ENCODE data around the gene CAB39.
"Not testable (repeated sequence)": the region's sequence is repeated elsewhere in the genome, so short reads cannot be mapped to it uniquely, and the experiment has no call there.

Gene CAB39

DNA sequence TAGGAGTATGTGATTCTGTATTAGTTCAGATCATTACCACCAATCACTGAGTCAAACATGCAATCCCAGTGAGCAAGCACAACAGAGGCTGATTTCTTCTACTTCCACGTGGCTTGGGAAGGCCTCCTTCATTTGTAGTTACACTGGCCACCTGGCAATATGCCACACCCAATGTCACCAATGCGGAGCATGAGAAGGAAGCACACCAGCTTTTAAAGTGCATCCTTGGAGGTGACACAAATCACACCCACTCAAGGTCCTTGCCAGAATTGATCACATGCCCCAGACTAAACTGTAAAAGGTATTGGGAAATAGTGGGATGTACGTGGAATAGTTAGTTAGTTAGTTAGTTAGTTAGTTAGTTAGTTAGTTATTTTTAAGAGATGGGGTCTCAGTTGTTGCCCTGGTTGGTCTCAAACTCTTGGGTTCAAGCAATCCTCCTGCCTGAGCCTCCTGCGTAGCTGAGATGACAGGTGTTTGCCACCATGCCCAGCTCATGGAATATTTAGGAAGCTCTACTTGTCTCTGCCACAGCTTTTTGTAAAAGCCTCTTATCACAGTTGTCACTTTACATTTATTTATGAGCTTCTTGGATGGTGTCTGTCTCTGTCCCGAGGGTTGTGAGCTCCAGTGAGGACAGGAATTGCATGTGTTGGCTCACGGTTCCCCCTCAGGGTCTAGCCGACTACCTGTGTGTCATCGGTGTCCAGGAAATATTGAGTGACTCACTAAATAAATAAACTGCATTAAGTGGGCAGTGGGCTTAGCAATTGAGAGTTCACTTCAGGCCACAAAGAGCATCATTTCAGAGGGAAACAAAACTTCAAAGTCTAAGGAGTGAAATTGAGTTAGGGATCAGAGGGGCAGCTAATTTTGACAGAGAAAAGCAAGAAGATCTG is 28.1 kb upstream of the CAB39 start:
- no peak for DNase-seq (ENCODE audit: low spot score)

DNA sequence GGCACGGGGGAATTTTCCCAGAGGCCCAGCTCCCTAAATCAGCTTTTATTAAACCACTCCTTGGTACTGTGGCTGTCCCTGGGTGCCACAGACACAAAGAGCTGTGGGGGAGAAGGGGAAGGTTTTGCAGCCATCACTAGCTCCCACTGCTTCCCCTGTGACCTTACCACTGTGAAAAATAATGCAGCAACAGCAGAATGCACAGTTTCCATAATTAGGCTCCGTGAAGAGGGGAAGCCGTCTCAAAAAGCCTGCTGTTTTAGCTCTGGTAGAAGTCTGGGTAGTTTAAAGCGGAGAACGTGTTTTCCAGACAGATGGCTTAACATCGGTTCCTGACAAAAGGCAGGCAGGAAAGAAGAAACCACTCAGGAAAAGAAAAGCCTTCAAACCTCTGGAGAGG is 27.5 kb upstream of the CAB39 start:
- DNase-seq (ENCODE audit: low spot score), result no peak

DNA sequence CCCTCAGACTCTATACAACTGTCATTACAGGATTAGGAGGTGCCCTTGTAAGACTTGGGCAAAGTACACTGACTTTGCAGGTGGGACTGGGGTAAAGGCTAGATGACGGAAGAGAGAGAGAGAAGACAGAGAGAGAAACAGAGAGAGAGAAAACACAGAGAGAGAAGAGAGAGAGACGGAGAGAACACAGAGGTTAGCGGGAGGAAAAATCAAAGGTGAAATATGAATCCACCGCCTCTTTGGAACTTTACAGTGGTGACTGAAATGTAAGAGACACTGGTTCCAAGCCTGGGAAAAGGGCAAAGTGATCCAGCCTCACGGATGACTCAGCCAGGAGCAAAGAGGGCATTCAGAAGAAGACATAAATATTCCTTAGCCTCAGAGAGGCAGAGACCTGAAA is 25.1 kb upstream of the CAB39 start:
- DNase-seq (ENCODE audit: low spot score), result no peak

DNA sequence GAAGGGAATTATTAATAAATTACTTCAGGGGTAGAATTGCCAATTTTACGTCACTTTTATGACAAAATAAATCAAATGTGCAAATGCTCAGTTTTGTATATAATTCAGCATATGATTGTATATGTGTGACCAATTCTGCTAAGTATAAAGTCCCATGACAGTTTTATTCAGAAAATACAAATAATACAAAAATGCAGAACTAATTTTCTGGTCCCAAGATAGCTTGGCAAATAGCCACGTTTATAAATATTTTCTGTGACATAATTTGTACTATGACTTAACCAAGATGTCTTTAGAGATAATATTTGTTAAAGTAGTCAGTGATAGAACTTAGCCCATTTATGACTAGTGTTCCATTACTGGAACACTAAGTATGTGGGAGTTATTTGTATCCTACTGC is 24.2 kb upstream of the CAB39 start:
- no peak for DNase-seq (ENCODE audit: low spot score)

DNA sequence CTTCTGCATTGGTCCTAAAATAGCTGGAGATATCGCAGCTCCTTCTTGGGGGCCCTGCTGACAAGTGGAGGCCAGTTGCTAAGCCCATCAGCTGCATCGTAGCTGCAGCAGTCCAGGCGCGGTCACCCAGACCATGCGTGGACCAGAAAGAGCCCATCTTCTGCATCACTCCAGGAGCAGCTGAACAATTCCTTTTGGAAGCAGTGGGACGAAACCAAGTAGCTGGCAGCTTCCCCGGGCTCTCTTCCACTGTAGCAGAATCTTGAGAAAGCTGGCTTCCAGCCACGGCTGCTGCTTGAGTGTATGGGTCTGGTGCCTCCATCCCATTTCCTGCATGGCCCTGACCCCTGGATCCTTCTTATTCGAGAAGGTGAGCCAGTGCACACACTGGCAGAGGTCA is 22.2 kb upstream of the CAB39 start:
- no peak for DNase-seq (ENCODE audit: low spot score)

DNA sequence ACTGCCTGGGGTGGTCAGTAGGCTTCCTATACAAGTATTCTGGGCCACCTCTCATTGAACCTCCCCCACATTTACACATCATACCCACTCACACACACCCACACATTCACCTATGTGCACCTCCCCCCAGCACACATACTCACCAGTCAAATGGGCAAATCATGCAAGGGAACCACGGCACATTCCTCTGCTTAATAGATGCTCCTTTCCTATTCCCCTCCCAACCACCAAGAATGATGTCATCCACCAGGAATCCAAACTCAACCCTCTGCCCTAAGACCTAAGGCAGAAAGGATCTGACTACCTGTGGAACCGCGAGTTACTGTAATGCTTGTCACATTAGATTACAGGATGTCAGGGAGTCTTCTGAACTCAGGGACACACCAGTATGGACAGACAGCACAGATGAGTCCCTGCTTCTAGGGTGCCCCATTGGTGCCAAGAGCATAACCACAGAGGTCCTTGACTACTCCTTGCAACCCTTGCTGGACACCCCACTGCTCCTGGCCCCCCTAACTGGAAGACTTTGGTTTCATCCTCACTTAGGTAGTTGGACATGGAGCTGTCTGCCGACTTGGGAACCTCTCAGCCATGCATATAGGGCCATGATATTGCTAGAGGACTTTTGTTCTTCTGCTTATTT is 21.5 kb upstream of the CAB39 start:
- no peak for DNase-seq (ENCODE audit: low spot score)

DNA sequence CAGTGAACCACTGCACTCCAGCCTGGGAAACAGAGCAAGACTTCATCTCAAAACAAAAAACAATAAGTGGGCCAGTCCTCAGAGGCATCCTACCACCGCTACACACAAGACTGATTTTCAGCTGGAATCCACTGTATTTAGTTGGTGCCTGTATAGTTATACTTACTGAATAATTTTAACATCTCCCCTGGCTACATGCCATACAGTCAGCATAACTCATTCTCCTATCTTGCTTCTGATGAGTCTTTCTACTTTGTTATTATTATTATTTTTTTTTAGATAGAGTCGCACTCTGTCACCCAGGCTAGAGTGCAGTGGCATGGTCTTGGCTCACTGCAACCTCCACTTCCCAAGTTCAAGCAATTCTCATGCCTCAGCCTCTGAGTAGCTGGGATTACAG is 19.9 kb upstream of the CAB39 start:
- no peak for DNase-seq (ENCODE audit: low spot score)

DNA sequence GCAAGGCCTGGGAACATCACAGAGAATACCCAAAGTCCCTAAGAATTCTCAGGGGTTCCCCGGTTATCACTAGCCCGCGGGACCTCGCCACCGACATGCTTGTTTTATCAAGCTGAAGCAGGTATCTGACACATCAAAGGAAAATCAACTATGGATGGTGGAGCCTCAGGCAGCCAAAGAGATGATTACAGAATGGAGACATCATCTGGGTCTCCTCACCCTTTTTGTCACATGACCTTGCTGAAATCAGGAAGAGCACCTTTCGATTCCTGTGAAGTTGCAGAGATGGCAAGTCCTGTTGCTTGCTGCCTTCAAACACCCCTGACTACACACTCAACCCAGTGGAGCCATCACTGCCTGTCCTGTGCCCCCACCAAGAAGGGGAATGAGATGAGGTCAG is 19.2 kb upstream of the CAB39 start:
- no peak for DNase-seq (ENCODE audit: low spot score)

DNA sequence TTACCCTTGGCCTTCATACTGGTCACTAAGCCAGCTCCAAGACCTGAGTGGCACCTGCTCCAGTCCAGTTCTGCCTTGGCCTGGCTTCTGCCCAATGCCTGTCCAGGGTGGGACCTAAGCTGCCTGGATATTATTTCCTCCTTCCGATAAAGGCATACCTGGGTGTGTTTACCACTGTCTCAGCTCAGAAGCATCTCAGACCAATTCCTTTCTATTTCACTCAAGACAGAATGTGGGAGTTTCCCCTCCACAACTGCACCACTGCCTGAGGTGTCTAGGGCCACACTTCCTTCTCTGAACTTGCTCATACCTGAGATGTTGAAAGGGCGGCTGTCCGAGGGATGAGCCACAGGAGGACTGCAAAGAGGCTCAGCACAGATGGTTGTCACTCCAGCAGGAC is 18.4 kb upstream of the CAB39 start:
- DNase-seq (ENCODE audit: low spot score), result no peak

DNA sequence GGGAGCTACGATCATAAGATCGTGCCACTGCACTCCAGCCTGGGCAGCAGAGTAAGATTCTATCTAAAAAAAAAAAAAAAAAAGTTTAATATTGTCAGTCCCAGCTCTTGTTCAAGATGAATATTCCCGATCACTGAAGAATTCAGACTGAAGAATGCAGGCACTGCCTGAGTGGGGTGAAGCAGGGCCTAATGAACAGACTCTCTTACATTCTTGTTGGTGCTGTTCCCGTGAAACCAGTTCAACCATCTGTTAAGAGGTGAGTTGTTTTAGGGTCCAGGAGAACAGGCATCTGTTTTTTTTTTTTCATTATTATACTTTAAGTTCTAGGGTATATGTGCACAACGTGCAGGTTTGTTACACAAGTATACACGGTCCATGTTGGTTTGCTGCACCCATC is 17.1 kb upstream of the CAB39 start:
- no peak for DNase-seq (ENCODE audit: low spot score)

DNA sequence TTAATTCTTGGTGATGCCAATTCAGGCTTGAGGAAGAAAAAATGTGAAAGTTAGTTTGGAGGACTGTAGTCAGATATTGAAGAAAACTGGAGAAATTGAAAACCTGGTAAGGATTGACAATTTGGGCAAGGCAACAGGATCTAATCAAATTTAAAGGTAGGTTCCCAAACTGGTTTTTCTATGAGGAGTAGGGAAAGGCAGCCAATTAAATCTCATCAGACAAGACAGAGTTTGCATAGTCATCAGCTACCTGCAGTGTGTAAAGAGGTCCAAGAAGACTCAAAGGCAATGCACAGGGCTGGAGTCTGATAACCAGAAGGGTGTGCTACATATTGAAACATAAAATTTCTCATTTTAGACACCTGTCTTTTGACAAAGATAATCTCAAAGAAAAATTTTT is 16.0 kb upstream of the CAB39 start:
- DNase-seq (ENCODE audit: low spot score), result no peak

DNA sequence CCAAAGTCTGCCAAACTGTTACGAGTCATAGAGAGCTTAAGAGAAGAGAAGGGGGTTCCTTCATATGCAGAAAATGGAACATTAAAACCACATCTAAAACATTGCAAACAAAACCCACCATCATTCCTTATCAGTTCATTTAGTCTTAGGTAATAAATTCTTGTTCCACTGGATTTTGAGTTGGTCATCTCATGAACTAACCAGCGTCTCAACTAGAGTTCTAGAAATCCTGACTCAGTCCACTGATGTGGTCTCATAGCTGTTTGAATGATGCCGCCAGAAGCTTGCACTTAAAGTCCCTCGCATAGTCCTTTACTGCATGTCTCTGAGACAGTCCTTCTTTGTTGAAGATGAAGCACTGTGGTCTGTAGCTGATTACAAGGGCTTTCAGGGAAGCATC is 15.0 kb upstream of the CAB39 start:
- no peak for DNase-seq (ENCODE audit: low spot score)

DNA sequence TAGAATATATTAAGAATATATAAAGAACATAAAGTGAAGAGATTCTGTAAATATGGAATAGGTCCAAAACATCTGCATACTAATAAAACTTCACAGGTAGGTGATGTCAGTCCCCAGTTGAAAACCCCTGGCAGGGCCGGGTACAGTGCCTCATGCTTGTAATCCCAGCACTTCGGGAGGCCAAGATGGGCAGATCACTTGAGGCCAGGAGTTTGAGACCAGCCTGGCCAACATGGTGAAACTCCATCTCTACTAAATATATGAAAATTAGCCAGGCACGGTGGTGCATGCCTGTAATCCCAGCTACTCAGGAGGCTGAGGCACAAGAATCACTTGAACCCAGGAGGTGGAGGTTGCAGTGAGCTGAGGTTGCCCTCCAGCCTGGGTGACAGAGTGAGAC is 13.9 kb upstream of the CAB39 start:
- DNase-seq (ENCODE audit: low spot score), result not testable (repeated sequence)

DNA sequence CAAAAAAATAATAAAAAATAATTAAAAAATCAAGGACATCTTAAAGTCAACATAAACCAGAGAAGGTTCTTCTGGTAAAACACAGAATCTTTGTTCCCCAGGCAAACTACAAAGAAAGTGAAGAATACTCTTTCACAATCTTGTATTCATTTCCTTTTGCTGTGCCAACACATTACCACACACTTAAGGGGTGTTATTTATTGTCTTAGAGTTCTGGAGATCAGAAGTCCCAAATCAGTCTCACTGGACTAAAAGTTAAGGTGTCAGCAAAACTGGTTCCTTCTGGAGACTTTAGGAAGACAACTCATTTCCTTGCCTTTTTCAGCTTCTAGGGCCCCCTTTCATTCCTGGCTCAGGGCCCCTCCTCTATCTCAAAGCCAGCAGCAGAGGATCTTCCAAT is 12.2 kb upstream of the CAB39 start:
- DNase-seq (ENCODE audit: low spot score), result no peak

DNA sequence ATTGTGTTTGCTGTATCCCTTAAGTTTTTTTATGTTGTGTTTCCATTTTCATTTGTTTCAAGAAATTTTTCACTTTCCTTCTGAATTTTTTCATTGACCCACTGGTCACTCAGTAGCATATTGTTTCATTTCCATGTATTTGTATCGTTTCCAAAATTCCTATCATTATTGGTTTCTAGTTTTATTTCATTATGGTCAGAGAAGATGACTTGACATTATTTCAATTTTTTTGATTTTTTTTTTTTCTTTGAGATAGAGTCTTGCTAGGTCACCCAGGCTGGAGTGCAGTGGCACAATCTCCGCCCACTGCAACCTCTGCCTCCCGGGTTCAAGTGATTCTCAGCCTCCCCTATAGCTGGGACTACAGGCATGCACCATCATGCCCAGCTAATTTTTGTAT is 11.3 kb upstream of the CAB39 start:
- no peak for DNase-seq (ENCODE audit: low spot score)

DNA sequence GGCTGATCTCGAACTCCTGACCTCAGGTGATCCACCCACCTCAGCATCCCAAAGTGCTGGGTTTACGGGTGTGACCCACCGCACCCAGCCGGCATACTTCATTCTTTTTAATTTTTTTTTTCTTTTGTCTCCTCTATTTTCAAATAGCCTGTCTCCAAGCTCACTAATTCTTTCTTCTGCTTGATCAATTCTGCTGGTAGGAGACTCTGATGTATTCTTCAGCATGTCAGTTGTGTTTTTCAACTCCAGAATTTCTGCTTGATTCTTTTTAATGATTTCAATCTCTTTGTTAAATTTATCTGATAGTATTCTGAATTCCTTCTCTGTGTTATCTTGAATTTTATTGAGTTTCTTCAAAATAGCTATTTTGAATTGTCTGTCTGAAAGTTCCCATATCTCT is 10.2 kb upstream of the CAB39 start:
- not testable (repeated sequence) for DNase-seq (ENCODE audit: low spot score)

DNA sequence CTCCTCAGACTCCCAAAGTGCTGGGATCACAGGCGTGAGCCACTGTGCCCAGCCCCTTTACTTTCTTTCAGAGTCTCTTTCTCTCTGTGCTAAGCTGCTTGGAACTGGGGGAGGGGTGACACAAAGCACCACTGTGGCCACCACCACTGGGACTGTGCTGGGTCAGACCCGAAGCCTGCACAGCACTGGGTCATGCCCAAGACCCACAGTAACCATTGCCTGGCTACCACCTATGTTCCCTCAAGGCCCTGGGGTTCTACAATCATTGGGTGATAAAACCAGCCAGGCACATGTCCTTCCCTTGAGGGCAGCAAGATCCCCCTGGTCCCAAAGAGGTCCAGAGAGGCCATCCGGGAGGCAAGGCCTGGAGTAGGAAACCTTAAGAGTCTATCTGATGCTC is 9.1 kb upstream of the CAB39 start:
- no peak for DNase-seq (ENCODE audit: low spot score)

DNA sequence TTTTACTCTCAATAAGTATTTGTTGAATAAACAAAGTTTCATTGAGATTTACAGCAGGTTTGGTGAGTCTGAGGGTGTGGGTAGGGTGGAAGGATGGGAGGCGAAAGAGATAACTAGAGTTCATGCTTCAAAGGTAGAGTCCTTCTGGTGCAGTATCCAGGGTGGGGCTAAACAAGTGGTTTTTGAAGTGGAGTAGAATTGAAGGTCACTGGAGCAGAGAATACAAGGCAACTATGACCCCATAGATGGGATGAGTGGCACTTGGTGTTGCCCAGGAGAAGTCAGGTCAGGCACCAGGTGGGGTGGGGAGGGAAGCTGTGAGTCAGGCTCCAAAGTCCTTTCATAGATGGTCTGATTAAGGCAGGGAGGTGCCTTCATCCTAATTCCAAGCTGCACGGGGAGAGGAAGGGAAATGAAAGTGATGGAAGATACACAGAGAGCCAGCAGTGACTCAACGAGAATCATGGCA is 6.6 kb upstream of the CAB39 start:
- DNase-seq (ENCODE audit: low spot score), result no peak

DNA sequence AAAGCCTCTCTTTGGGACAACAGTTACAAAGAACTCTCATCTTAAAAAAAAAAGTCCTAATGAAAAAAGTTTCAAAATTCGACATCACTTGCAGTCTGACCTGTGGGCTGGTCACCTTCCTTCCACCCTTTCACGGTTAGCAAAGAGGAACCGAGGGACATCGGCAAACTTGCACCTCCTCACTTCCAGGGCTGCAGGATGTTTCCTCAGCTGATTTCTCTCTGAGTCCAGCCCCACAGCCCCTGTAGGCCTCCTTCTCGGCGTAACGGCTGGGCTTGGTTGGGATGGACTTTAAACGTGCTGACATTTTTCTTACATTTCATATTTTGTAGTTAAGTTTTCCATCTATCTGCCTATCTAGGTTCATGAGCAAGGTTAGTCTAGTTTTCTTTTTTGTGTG is 5.7 kb upstream of the CAB39 start:
- no peak for DNase-seq (ENCODE audit: low spot score)

DNA sequence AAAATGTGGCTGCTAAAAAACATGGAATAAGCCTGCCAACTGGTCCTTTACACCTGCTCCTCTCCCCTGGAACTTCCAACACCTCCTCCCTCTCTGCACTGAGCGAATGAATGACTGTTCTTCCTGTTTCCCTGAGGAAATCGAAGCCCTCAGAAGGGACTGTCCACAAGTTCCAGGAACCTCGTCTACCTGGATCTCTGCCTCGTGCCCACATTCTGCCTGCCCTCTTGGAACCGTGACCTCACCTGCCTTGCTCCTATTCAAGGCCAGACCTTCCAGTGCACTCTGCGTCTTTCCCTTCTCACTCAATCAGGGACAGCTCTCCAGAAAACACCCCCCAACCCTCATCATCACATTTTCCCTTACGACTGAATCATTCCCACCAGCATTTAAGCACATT is 4.4 kb upstream of the CAB39 start:
- no peak for DNase-seq (ENCODE audit: low spot score)

DNA sequence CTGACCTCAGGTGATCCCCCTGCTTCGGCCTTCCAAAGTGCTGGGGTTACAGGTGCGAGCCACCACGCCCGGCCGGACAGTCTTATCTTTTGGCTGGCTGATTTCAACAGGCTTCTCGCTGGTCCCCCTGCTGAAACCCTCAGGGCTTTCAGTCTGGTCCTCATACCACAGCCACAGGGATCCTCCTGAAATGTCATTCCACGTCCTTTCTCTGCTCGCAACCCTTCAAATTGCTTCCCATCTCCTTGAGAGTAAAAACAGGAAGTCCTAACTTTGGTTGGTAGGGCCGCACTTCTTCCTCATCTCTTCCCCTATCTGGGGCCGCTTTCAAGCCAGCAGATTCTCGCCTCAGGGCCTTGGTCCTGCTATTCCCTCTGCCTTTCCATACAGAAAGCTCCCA is 1.4 kb upstream of the CAB39 start:
- DNase-seq (ENCODE audit: low spot score), result no peak

DNA sequence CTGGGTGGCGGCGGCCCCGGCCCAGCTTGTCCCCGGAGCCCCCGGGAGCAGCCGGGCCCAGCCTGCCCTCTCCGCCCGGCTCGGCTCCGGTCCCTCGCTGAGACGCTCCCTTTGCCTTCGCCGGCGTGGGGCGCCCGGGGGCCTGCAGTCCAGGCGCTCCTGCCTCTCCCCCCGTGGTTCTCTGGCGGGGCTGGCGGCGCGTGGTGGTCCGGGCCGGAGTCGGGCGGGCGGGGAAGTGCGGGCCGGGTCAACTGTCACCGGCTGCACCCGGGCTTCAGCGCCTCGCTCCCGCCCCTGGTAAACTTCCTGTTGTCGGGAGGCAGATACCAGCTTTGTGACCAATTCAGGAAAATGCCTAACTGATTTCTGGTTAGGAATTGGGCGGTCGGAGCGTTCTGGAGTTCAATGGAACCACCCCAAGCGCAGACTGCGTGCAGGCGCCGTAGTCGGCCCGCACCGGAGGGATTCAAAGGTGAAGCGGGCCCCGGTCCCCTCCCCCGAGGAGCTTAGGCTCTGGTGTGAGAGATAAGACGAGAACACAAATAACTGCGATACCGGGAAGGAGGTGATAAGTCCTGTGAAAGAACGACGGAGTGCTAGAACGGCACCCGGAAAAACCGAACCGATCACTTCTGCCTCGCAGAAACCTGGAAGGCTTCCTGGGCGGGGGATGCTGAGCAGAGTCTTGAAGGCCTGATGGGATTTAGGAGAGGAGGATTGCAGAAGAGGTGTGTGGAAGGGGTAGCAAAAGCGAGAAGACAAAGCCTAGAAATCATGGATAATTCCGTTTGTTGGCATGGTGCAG is 891 bp downstream of the CAB39 start:
- DNase-seq (ENCODE audit: low spot score), result peak; percentile 45

DNA sequence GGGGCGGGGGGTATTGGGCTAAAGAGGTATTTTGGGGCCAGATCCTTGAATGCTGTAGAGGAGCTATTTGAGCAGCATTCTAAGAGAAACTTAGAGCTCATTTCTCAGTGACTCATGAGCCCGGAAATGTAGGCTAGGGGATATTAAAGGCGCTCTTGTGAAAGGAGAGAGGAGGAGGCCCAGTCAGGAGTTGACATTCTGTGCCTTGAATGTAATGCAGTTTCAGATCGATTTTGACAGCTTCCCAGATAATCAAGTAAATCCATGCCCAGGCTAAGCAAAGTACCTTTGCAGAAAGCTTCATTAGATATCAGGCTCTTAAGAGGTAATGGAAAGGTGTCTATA is 1.5 kb downstream of the CAB39 start:
- peak; percentile 72 for DNase-seq (ENCODE audit: low spot score)
